Activated CD8-positive, alpha-beta memory T cell treated with anti-CD3 and anti-CD28 coated beads for 4 hours (primary cell): ENCODE results near the gene C6orf58.
"Not testable (repeated sequence)": the region's sequence is repeated elsewhere in the genome, so short reads cannot be mapped to it uniquely, and the experiment has no call there.

Experiments
- DNase-seq, 2 donors: peaks; one replicate each; pipeline ENCODE4 v3.0.0-alpha.2; 2020; ENCODE audit warnings: low read depth in 2 of 2

The C6orf58 gene

GRCh38 chr6:127592964-127593363 lies 16.0 kb downstream of the C6orf58 start:
- no peak for DNase-seq

- DNase-seq, result not testable (repeated sequence)
Observed at GRCh38 chr6:127593456-127593855, 16.5 kb downstream of the C6orf58 start.

- DNase-seq, result no peak
Observed at GRCh38 chr6:127606131-127606562, 29.2 kb downstream of the C6orf58 start.

- DNase-seq, result no peak
Observed at GRCh38 chr6:127608554-127609270, 31.7 kb downstream of the C6orf58 start.

GRCh38 chr6:127618729-127619128 lies 41.8 kb downstream of the C6orf58 start:
- DNase-seq, result no peak

GRCh38 chr6:127630800-127631199 lies 53.8 kb downstream of the C6orf58 start:
- no peak for DNase-seq

GRCh38 chr6:127634178-127634577 lies 57.2 kb downstream of the C6orf58 start:
- no peak for DNase-seq

GRCh38 chr6:127635091-127635490 lies 58.1 kb downstream of the C6orf58 start:
- no peak for DNase-seq

- DNase-seq, result no peak
Observed at GRCh38 chr6:127637830-127638409, 60.9 kb downstream of the C6orf58 start.
